HepG2 (cell line): Measurements from ENCODE around the gene USP25. TPM values are rescaled to one million over a fixed set of nuclear protein-coding genes. Genes with fewer than 3 reads are reported as not detected.

Source experiments
- DNMT3B ChIP-seq: conservative IDR thresholded peaks from 2 replicates; pipeline ENCODE4 v1.6.1; 2016; ENCODE audit warnings: missing biosample characterization, control low read depth
- ESRRA ChIP-seq: sonication (generic); formaldehyde crosslinking; IDR thresholded peaks from 2 replicates; pipeline ENCODE4 v1.5.1; 2020; ENCODE audit warnings: mild to moderate bottlenecking, low read depth, missing genetic modification reagents
- FLYWCH1 ChIP-seq: sonication (generic); formaldehyde crosslinking; IDR thresholded peaks from 2 replicates; pipeline ENCODE4 v1.8.1; 2023; ENCODE audit warnings: mild to moderate bottlenecking, missing genetic modification reagents
- KDM2A ChIP-seq: sonication (generic); formaldehyde crosslinking; IDR thresholded peaks from 2 replicates; pipeline ENCODE4 v1.4.0; 2020; ENCODE audit warnings: low read depth, missing genetic modification reagents, borderline replicate concordance
- MYPOP ChIP-seq: sonication (generic); formaldehyde crosslinking; IDR thresholded peaks from 2 replicates; pipeline ENCODE4 v1.8.1; 2023; ENCODE audit warnings: mild to moderate bottlenecking, moderate library complexity, missing genetic modification reagents
- POLR2AphosphoS2 ChIP-seq: IDR thresholded peaks from 2 replicates; pipeline ENCODE4 v1.6.1; 2011; ENCODE audit warnings: low read depth, low read length, improper control_type of control experiment
- RAD51 ChIP-seq: fragments of 450-650 bp; IDR thresholded peaks from 2 replicates; pipeline ENCODE4 v1.6.1; 2016; ENCODE audit warnings: borderline replicate concordance
- RFX1 ChIP-seq: fragments of 450-650 bp; IDR thresholded peaks from 2 replicates; pipeline ENCODE4 v1.6.1; 2017
- RFX3 ChIP-seq: IDR thresholded peaks from 2 replicates; pipeline ENCODE4 v1.6.1; 2016; ENCODE audit warnings: missing biosample characterization, missing genetic modification reagents
- USF2 ChIP-seq, 2 experiments: sonication (generic) in 1 of 2; formaldehyde crosslinking in 1 of 2; IDR thresholded peaks; 2 replicates each; pipeline versions ENCODE4 v1.5.1 to v1.6.1; 2011 to 2020; ENCODE audit warnings: borderline replicate concordance in 1 of 2, low read depth in 1 of 2, low read length in 1 of 2, mild to moderate bottlenecking in 1 of 2, missing genetic modification reagents in 1 of 2, moderate library complexity in 1 of 2
- ZHX2 ChIP-seq, 2 experiments: sonication (generic) in 1 of 2; formaldehyde crosslinking in 1 of 2; IDR thresholded peaks; 2 replicates each; pipeline versions ENCODE4 v1.6.1 to v1.9.0; 2014 to 2022; ENCODE audit warnings: antibody characterized with exemption in 1 of 2, borderline replicate concordance in 1 of 2, inconsistent platforms in 1 of 2, low read depth in 1 of 2, missing genetic modification reagents in 1 of 2
- ZNF451 ChIP-seq: sonication (generic); formaldehyde crosslinking; IDR thresholded peaks from 2 replicates; pipeline ENCODE4 v1.5.0; 2020; ENCODE audit warnings: mild to moderate bottlenecking, missing genetic modification reagents
- ZNF503 ChIP-seq: sonication (generic); formaldehyde crosslinking; IDR thresholded peaks from 2 replicates; pipeline ENCODE4 v1.4.0; 2020; ENCODE audit warnings: missing genetic modification reagents
- ZNF577 ChIP-seq: sonication (generic); formaldehyde crosslinking; IDR thresholded peaks from 2 replicates; pipeline ENCODE4 v1.4.0; 2020; ENCODE audit warnings: mild to moderate bottlenecking, low read depth, missing genetic modification reagents, borderline replicate concordance
- ZNF660 ChIP-seq: sonication (generic); formaldehyde crosslinking; IDR thresholded peaks from 2 replicates; pipeline ENCODE4 v1.5.1; 2020; ENCODE audit warnings: mild to moderate bottlenecking, low read depth, missing genetic modification reagents, borderline replicate concordance
- ZNF674 ChIP-seq: sonication (generic); formaldehyde crosslinking; IDR thresholded peaks from 2 replicates; pipeline ENCODE4 v1.5.0; 2020; ENCODE audit warnings: low read depth, mild to moderate bottlenecking, missing genetic modification reagents
- polyA plus RNA-seq, 8 experiments: library from polyadenylated mRNA; depleted of rRNA in 3 of 8; stranded (reverse) in 7 of 8; unstranded in 1 of 8; fragments of >200 nt; fragmentation: Illumina TruSeq in 4 of 8; extraction: Trizol in 4 of 8; gene quantifications; 2 replicates each; pipeline versions ENCODE4 v1.2.1 to v1.2.3, GENCODE V29; 2011 to 2016; ENCODE audit warnings: low read depth in 4 of 8, missing spikeins in 1 of 8, mixed read lengths in 1 of 8; ENCODE audit not compliant: insufficient read depth in 1 of 8
- total RNA-seq, 5 experiments: library from RNA; depleted of rRNA; stranded (reverse); fragments of >200 nt; fragmentation: Illumina TruSeq; extraction: Trizol; gene quantifications; 2 replicates each; pipeline ENCODE4 v1.2.3, GENCODE V29; 2016; ENCODE audit warnings: low read depth in 1 of 5
- TF ChIP-seq, protein P1 (sequence below): sonication (generic); formaldehyde crosslinking; IDR thresholded peaks from 2 replicates; pipeline ENCODE4 v1.4.0; 2020; ENCODE audit warnings: mild to moderate bottlenecking, missing genetic modification reagents

USP25 gene
- total and polyA plus RNA-seq, 2 of the 13 experiments (the other 11 are each of a cell fraction or from before 2014, with no cell fraction given), result 12.4 to 26.3 TPM

DNA sequence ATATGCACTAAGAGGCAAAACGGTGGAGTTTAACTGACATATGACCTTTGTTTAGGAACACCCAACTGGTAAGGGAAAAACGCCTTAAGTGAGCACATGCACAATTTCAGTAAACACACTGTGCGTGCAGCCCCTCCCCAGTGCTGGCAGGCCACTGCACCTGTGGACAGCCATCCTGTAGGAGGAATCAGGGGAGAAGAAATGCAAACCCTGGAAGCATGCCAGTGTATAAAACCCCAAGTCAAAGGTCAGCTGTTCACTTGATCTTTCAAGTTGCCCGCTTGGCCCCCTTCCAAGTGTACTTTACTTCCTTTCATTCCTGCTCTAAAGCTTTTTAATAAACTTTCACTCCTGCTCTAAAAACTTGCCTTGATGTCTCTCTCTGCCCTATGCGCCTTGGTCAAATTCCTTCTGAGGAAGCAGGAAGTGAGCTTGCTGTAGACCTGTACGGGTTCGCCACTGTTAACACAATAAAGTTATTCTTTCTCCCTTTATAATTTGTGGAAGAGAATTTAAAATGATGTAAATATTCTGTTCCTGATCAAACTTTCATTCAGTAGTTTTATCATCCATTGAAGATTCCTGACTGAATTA lies 31.8 kb downstream of the USP25 start (continued):
- TF ChIP-seq FLYWCH1 (CRISPR knock-in tag), result no peak
- TF ChIP-seq MYPOP (CRISPR knock-in tag), result no peak
- no peak for TF ChIP-seq POLR2AphosphoS2
- no peak for TF ChIP-seq USF2 (IDR thresholded peaks at IDR 0.05; ENCODE audit: low read depth, low read length)
- no peak for TF ChIP-seq USF2 (CRISPR knock-in tag; IDR thresholded peaks at IDR 0.05; ENCODE audit: borderline replicate concordance)
- no peak for TF ChIP-seq RAD51
- TF ChIP-seq KDM2A (CRISPR knock-in tag), result no peak
- TF ChIP-seq ESRRA (CRISPR knock-in tag), result no peak
- no peak for TF ChIP-seq ZHX2 (IDR thresholded peaks at IDR 0.05; ENCODE audit: low read depth)
- no peak for TF ChIP-seq ZHX2 (CRISPR knock-in tag; IDR thresholded peaks at IDR 0.05; ENCODE audit: borderline replicate concordance)
- no peak for TF ChIP-seq ZNF577 (CRISPR knock-in tag)
- TF ChIP-seq ZNF674 (CRISPR knock-in tag), result no peak
- TF ChIP-seq RFX1, result no peak
- no peak for TF ChIP-seq ZNF503 (CRISPR knock-in tag)
- no peak for TF ChIP-seq ZNF660 (CRISPR knock-in tag)
- TF ChIP-seq, protein P1, sequence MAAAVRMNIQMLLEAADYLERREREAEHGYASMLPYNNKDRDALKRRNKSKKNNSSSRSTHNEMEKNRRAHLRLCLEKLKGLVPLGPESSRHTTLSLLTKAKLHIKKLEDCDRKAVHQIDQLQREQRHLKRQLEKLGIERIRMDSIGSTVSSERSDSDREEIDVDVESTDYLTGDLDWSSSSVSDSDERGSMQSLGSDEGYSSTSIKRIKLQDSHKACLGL (CRISPR knock-in tag), result no peak
- no peak for TF ChIP-seq DNMT3B (CRISPR knock-in tag)
- no peak for TF ChIP-seq ZNF451 (CRISPR knock-in tag)
- TF ChIP-seq RFX3, result no peak
